Brain pericyte (primary cell): ENCODE results near the gene ZNF273.
A peak's percentile ranks its signal among the peaks of the same experiment; 100 is the strongest.
"Not testable (repeated sequence)": the region's sequence is repeated elsewhere in the genome, so short reads cannot be mapped to it uniquely, and the experiment has no call there.

Experiments used
- DNase-seq: peaks from one replicate; pipeline ENCODE4 v3.0.0-alpha.2; 2012; ENCODE audit warnings: low read depth, low spot score

Gene ZNF273

DNA sequence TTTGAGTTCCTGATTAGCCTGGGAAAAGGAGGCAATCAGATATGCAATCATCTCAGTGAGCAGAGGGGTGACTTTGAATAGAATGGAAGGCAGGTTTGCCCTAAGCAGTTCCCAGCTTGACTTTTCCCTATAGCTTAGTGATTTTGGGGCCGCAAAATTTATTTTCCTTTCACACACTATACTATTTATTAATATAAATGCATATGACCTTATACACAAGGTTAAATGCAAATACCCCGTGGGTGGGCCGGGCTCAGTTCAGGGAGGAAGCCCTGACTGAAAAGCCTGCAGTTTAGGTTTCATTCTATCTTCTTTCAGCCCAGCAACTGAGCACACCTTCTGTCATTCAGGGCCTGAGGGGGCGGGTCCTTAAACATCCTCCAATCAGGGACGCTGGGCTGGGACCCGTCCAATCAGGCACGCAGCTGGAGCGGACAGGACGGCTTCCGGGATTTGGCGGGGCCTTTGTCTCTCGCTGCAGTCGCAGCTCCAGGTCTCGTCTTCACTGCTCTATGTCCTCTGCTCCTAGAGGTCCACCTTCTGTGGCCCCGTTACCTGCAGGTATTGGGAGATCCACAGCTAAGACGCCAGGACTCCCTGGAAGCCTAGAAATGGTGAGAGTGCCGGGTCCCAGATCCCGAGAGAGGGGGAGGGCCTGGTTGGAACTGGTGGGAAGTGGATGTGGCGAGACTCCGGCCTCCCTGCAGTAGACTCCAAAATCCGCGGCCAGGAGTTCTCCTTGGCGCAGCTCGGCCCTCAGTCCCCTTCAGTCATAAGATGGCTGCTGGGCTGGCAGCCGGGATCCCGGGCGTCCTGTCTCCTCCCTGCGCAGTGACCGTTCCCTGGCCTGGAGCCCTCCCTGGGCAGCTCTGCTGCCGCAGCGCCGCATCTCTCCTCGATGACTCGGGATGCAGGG is at the start of gene ZNF273:
ZNF273 (plus strand) TSS at position 468 of the 916 bp plus-strand sequence; CDS start at position 513, 45 bp downstream.
- DNase-seq: peak; percentile 33

DNA sequence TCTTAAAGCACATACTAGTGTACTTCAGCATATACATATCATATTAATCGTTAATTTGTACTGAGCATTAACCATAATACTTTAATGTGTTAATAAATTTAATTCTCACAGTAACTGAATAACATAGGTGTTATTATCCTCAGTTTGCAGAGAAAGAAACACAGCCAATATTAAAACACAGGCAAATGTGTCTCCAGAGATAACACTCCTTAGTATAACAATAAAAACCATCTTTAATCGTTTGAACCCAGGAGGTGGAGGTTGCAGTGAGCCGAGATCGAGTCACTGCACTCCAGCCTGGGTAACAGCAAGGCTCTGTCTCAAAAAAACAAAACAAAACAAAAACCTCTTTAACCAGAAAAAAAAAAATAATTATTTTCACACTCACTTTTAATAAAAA is 49.4 kb upstream of the ZNF273 start:
- DNase-seq: no peak

DNA sequence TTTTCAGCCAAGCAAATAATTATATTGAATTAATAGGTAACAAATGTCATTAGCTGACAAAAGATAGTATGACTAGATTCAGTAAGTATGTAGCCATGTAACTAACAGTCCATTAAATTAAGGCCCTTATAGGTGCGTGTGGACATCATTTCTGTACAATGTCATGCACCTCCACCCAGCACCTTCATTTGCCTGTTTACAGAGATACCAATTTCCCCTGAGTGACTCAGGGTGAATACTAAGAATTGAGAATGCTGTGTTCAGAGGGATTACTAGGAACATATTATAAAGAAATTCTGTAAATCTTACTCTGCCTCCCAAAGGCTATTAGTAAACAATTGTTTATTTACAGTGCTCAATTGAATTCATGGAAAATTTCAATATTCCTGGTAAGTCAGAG is 48.1 kb upstream of the ZNF273 start:
- no peak for DNase-seq

DNA sequence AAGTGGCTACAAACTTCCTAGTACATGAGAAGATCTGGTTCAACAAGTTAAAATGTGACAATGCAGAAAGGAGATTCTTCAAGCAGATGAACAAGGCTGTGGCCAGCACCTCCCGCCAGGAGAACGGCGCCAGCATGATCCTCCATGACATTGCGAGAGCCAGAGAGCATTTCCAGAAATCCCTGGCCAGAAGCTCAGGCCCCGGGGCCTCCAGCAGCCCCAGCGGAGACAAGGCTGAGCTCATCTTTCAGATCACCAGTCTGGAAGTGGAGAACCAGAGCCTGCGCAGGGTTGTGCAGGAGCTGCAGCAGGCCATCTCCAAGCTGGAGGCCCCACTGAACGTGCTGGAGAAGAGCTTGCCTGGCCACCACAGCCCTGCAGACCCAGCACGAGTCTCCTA is 40.1 kb upstream of the ZNF273 start:
- DNase-seq: no peak

DNA sequence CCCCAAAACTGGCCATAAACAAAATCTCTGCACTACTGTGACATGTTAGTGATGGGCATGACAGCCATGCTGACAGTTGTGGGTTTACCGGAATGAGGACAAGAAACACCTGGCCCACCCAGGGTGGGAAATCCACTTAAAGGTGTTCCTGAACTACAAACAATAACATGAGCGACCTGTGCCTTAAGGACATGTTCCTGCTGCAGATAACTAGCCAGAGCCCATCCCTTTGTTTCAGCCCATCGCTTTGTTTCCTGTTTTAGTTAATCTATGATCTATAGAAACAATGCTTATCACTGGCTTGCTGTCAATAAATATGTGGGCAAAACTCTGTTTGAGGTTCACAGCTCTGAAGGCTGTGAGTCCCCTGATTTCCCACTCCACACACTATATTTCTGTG is 39.5 kb upstream of the ZNF273 start:
- not testable (repeated sequence) for DNase-seq

DNA sequence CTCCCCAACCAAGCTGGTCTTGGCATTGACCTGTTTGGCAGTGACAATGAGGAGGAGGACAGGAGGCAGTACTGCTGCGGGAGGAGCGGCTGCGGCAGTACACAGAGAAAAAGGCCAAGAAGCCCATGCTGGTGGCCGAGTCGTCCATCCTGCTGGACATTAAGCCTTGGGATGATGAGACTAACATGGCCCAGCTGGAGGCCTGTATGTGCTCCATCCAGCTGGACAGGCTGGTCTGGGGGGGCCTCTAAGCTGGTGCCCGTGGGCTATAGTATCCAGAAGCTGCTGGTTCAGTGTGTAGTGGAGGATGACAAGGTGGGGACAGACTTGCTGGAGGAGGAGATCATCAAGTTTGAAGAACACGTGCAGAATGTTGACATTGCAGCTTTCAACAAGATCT is 39.1 kb upstream of the ZNF273 start:
- no peak for DNase-seq

DNA sequence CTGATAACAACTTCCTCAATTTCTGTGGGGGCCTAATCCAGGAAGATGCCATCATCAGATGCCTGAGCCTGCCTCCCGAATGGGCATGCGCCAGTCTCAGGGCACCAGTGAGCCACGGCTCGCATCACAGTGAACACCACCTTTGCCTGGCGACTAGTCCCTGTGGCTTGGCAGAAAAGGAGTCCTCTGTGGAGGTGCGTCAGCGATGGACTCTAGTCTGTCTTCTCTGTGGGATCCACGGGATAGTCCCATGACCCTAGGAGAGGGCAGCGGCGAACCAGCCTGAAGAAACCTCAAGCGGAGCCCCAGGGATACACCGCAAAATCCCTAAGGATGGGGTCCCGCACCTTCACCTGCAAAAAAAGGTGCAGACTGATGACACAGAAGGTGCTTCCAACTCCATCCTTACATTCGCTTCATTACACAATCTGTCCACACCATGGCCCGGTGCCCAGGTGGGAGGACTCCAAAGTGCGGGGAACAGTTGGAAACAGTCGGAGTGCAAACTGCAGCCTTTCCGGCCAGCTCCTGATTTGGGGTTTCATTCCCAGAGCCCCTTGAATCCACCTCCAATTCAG is 35.1 kb upstream of the ZNF273 start:
- DNase-seq: no peak

DNA sequence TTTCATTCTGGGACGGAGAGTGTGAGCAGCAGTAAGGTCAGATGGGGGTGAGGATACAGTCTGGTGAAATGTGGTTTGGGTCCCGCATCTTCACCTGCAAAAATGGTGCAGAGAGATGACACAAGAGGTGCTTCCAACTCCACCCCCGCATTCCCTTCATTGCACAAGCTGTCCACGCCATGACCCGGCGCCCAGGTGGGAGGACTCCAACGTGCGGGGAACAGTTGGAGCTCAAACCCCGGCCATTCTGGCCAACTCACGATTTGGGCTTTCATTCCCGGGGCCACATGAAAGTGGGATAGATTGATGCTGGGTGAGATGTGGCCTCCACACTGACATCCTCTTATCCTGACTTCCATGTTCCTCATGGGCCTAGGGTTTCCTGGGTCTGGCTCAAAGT is 34.6 kb upstream of the ZNF273 start:
- no peak for DNase-seq

DNA sequence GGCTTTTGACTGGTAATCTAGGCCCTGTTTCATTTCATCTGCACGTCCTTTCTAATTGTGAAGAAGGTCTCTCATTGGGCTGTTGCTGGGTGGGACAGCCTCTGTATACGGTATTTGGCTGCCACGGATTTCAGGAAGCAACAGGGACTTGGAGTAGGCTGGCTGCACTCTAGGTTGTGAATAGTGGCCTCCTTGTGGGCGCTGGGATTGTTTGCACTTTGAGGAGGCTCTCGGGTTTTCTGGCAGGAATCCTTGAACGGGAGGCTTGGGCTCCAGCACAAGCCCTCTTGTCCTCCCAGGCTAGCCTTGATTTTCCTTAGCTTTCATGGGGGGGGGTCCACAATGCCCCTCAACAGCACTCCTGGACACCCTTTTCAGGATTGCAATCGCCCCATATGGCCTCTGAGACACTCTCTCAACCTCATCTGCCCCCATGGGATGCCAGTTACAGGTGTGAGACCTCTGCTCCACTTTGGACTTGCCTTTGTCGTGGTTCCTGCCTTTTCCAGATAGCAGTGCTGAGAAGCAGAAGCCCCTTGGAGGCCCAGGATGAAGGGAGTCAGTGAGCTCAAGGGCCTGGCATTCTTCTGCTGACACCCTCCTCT is 33.9 kb upstream of the ZNF273 start:
- DNase-seq: no peak

DNA sequence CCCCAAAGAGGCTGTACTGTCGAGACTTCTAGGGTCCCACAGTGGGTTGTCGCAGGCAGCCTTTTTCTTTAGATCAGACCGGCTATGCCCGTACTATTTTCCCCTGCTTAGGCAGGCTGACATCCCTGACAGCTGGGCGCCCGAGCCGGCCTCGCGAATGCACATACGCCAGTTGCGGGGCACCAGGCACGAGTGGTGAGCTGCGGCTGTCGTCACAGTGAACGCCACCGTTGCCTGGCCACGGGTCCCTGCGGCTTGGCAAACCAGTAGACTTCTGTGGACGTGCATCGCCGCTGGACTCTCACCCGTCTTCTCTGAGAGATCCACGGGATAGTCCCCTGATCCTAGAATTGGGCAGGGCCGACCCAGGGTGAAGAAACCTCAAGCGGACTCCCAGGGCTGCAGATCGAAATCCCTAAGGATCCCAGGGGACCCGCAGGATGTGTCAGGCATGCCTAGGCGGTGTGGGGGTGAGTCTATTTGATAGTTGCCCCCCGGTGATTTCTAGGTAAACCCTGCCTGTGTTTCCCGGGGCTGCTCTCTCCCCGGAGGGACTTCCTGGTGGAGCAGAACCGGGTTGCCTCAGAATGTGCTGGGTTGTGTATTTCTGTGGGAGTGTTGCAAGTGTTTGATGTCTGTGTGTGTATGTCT is 33.0 kb upstream of the ZNF273 start:
- DNase-seq: no peak

DNA sequence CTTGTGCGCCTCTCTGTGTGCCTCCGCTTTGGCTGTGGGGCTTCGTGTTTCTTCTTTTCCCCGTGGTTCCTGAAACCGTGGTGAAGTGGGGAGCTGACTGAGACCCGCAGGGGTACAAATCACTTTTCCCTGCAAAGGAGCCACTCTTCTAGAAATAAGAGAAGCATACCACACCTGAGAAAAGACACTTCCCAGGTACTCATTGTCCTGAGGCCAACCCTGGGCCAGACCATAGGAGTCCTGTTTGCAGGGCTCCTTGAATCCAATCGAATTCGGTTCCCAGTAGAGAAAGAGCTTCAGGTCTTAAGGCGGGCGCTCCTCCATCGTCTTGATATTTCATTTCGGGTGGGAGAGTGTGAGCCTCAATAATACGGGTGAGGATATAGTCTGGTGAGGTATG is 32.4 kb upstream of the ZNF273 start:
- no peak for DNase-seq

DNA sequence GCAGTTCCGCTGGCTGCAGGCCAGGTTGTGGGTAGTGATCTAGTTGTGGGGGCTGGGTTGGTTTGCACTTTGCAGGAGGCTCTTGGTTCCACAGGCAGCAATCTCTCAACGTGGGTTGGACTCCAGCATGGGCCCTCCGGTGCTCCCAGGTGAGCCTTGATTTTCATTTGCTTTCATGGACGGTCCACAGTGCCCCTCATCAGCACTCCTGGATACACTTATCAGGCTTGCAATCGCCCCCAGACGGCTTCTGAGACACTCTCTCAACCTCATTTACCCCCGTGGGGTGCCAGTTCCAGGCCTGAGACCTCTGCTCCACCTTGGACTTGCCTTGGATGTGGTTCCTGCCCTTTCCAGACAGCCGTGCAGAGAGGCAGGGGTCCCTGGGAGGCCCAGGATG is 31.3 kb upstream of the ZNF273 start:
- DNase-seq: no peak

DNA sequence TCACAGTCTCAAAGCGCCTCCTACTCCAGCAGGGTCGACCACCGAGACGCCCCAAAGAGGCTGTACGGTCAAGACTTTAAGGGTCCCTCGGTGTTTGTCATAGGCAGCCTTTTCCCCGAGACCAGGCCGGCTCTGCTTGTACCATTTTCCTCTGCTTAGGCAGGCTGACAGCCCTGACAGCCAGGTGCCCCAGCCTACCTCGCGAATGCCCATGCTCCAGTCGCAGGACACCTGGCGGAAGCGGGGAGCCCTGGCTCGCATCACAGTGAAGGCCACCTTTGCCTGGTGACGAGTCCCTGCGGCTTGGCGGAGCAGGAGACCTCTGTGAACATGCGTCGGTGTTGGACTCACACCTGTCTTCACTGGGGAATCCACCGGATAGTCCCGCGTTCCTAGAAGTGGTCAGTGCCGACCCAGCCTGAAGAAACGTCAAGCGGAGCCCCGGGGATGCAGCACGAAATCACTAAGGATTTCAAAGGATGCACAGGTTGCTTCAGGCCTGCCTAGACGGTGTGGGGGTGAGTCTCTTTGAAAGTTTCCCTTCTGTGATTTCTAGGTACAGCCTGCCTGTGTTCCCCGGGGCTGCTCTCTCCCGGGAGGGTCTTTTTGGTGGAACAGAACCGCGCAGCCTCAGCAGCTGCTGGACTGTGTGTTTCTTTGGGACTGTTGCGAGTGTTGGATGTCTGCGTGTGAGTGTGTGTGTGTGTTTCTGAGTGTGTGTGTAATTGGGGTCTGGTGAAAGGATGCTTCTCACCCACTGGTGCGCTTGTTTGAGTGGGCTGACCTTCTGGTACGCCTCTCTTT is 30.5 kb upstream of the ZNF273 start:
- DNase-seq: no peak

DNA sequence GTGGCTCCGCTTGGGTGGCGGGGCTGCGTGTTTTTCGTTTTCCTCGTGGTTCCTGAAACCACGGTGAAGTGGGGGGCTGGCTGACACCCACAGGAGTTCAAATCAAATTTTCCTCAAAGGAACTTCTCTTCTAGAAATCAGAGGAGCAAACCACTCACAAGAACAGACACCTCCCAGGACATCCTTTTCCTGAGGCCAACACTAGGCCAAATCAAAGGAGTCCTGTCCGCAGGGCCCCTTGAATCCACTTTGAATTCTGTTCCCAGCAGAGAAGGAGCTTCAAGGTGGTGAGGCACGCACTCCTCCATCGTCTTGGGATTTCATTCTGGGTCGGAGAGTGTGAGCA is 29.9 kb upstream of the ZNF273 start:
- DNase-seq: no peak

DNA sequence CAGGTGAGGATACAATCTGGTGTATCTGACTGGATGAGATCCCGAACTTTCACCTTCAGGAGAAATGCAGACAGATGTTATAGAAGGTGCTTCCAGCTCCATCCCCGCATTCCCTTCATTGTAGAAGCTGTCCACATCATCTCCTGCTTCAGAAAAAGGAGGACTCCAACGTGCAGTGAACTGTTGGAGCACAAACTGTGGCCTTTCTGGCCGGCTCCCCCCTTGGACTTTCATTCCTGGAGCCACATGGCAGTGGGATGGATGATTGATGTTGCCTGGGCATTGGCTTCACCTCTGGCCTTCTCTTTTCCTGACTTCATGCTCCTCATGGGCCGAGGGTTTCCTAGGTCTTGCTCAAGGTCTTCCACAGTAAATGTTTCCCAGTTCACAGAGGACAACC is 29.6 kb upstream of the ZNF273 start:
- no peak for DNase-seq

DNA sequence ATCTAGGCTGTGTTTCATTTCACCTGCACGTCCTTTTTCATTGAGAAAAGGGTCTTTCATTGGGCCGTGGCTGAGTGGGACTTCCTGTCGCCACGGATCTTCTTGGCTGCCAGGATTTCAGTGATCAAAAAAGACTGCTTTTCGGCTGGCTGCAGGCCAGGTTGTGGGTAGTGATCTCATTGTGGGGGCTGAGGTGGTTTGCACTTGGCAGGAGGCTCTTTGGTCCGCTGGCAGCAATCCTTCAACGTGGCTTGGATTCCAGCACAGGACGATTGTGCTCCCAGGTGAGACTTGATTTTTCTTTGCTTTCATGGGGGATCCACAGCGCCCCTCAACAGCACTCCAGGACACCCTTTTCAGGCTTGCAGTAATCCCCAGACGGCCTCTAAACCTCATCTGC is 29.0 kb upstream of the ZNF273 start:
- no peak for DNase-seq

DNA sequence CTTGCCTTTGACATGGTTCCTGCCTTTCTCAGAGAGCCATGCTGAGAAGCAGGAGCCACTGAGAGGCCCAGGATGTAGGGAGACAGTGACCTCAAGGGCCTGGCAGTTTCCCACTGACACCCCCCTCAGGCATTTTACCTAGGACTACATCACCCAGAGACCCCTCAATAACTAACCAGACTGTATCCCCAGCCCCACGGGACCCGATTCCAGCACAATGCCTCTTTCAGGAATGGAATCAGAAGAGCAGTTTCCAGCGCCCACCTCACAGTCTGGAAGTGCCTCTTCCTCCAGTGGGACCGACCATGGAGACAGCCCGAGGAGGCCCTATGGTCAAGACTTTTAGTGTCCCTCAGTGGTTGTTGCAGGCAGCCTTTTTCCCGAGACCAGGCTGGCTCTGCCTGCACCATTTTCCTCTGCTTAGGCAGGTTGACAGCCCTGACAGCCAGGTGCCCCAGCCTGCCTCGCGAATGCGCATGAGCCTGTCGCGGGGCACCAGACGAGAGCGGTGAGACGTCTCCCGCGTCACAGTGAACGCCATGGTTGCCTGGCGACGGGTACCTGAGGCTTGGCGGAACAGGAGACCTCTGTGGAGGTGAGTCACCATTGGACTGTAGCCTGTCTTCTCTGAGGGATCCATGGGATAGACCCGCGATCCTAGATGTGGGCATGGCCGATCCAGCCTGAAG is 28.4 kb upstream of the ZNF273 start:
- DNase-seq: no peak

DNA sequence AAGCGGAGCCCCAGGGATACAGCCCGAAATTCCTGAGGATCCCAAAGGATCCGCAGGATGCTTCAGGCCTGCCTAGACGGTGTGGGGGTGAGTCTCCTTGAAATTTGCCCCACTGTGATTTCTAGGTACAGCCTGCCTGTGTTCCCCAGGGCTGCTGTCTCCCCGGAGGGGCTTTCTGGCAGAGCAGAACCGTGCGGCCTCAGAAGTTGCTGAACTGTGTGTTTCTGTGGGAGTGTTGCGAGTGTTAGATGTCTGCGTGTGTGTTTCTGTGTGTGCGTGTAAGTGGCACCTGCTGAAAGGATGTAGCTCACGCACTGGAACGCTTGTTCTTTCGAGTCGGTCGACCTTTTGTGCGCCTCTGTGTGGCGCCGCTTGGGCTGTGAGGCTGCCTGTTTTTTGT is 27.8 kb upstream of the ZNF273 start:
- no peak for DNase-seq

DNA sequence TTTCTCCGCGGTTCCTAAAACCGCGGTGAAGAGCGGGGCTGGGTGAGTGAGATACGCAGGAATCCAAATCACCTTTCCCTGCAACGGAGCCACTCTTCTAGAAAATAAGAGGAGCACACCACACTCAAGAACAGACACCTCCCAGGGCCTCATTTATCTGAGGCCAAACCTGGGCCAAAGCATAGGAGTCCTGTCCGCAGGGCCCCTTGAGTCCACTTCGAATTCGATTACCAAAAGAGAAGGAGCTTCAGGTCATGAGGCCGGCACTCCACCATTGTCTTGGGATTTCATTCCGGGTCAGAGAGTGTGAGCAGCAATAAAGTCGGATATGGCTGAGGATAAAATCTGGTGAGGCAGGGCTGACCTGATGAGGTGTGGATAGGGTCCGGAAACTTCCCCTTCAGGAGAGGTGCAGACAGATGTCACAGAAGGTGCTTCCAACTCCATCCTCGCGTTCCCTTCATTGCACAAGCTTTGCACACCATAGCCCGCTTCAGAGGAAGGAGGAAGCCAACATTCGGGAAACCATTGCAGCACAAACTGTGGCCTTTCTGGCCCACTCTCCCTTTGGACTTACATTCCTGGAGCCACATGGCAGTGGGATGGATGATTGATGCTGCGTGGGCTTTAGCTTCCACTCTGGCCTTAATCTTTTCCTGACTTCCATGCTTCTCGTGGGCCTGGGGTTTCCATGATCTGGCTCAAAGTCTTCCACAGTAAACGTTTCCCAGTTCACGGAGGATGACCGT is 27.2 kb upstream of the ZNF273 start:
- no peak for DNase-seq
